ENCODE measurements around the gene TMEM119.
A peak's percentile ranks its signal among the peaks of the same experiment; 100 is the strongest.
"Not testable (repeated sequence)": the region's sequence is repeated elsewhere in the genome, so short reads cannot be mapped to it uniquely, and the experiment has no call there.

Gene TMEM119

DNA sequence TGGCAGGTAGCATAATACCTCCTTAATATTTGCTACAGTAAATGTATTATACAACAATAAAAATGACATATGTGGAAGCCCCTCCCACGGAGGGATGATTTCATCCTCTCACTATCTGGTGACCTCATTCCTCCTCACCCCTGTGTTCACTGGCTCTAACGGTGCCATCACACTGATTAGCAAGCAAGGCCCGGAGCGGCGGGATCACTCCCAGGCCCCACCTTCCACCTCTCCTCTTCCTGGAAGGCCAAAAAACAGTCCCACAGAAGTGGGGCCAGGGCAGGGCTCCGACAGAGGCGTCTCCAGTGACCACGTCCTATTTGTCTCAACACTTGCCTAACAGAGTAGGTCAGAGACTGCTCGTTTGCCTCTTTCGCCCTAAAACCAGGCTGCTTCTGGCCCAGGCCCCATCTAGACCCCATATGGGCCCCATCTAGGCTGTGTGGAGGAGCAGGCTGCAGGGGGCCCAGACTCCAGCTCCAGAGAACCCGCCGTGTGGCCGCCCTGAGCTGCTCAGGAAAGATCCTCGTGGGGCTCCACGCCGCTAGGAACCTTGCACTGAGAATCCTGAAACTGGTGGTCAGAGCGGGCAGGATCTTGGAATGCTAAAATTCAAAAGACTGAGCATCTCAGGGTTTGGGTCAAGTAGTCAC is 32.1 kb upstream of the TMEM119 start:
- intact Hi-C loops (cut with micrococcal nuclease), result loop anchor here (2.0 to 5.0 kb wide), 2 partner anchors 13 to 68 kb away; partner anchors contain the start of genes ISCU and SART3
- no peaks in the 10 kb centered on the region for H3K9me3 Mint-ChIP-seq
- no peaks in the 10 kb centered on the region for H3K27me3 Mint-ChIP-seq
- peak overlapping the region; percentile 95 for H3K27ac Mint-ChIP-seq
- H3K4me1 Mint-ChIP-seq (ENCODE audit: low read depth), result peaks cover 71% of the 10 kb centered on the region
- peak overlapping the region; percentile 89 for H3K4me3 Mint-ChIP-seq
- peaks cover 84% of the 10 kb centered on the region for H3K36me3 Mint-ChIP-seq (ENCODE audit: low read depth)

DNA sequence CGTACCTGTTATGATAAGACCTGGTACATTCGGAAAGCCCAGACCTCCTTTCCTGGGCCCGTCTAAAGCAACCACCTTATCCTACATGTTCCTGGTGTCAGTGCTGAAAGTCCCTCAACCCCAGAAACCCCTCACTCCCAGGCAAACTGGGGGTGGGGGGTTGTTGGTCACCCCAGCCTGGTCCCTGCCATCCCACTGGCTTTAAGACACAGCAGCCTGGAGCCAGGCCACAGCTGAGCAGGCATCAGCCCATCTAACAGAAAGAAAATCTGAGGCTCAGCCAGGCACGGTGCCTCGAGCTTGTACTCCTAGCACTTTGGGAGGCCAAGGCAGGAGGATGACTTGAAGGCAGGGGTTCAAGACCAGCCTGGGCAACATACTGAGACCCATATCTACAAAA is 31.3 kb upstream of the TMEM119 start:
- no peaks in the 10 kb centered on the region for H3K9me3 Mint-ChIP-seq
- intact Hi-C loops (cut with micrococcal nuclease), result loop anchor here (2.0 kb wide), 1 partner anchor 14 kb away; no protein-coding TSS in a partner anchor
- H3K36me3 Mint-ChIP-seq (ENCODE audit: low read depth), result peaks cover 92% of the 10 kb centered on the region

DNA sequence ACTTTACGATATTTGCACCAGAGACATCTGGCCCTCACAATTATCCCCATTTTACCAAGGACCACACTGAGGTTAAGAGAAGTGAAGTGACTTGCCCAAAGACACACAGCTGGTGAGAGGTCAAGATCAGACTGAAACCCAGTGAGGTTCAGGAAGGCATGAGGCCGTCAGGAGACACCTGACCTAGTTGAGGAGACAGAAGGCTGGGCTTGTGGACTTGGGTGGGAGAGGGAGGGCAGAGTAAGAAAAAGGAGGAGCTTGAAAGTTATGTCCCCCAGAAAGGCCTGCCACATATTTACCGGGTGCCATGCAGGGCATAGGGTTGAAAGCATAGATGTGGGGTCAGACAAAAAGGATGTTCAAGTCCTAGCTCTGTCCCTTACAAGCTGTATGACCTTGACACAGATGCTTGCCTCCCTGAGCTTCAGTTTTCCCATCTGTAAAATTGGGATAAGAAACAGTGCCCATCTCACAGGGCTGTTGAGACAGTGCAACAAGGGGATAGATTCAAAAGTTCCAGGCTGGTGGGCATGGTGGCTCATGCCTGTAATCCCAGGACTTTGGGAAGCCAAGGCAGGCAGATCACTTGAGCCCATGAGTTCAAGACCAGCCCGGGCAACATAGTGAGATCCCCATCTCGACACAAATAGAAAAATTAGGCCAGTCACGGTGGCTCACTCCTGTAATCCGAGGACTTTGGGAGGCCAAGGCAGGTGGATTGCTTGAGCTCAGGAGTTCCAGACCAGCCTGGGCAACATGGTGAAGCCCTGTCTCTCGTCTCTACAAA is 29.4 kb upstream of the TMEM119 start:
- H3K9me3 Mint-ChIP-seq, result no peaks in the 10 kb centered on the region
- intact Hi-C loops (cut with micrococcal nuclease), result no loop called here
- H3K36me3 Mint-ChIP-seq (ENCODE audit: low read depth), result peaks cover 98% of the 10 kb centered on the region
- H3K4me3 Mint-ChIP-seq, result peak overlapping the region; percentile 9
- peaks cover 79% of the 10 kb centered on the region for H3K4me1 Mint-ChIP-seq (ENCODE audit: low read depth)
- no peaks in the 10 kb centered on the region for H3K27me3 Mint-ChIP-seq
- peak overlapping the region; percentile 95 for H3K27ac Mint-ChIP-seq

More for the DNA sequence above, 31.3 kb upstream of the TMEM119 start:
- Mint-ChIP-seq H3K4me3 (peak overlapping the region; percentile 89), H3K27ac (peak overlapping the region; percentile 95), H3K27me3 (no peaks in the 10 kb centered on the region), H3K4me1 (ENCODE audit: low read depth) (peaks cover 66% of the 10 kb centered on the region)

DNA sequence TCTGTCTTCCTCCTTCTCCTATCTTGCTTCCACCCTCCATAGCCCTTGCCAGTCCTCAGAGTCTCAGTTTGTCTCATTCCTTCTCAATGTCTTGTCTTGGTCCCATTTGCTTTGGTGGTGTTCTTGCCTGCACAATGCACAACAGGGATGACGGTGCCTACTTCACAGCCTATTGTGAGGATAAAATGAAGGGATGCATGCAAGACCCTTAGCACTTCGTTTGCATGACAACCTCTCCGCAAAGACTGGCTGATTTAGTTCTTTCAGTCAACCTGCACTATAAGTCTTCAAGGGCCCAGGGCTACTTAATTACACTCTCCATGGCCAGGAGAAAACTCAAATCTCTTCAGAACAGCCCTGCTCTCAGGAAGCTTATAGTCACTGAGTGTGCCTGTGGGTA is 27.3 kb upstream of the TMEM119 start:
- intact Hi-C loops (cut with micrococcal nuclease), result no loop called here
- Mint-ChIP-seq H3K27ac (peak overlapping the region; percentile 89), H3K9me3 (no peaks in the 10 kb centered on the region), H3K4me1 (ENCODE audit: low read depth) (peaks cover 73% of the 10 kb centered on the region), H3K27me3 (no peaks in the 10 kb centered on the region), H3K36me3 (ENCODE audit: low read depth) (peaks cover 100% of the 10 kb centered on the region), H3K4me3 (no peak overlapping the region)

DNA sequence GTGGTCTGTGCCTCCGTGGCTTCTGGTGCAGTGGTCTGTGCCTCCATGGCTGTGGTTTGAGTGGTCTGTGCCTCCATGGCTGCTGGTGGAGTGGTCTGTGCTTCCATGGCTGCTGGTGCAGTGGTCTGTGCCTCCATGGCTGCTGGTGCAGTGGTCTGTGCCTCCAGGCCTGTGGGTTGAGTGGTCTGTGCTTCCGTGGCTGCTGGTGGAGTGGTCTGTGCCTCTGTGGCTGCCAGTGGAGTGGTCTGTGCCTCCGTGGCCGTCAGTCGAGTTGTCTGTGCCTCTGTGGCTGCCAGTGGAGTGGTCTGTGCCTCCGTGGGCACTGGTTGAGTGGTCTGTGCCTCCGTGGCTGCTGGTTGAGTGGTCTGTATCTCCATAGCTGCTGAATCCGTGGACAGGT is 25.7 kb upstream of the TMEM119 start:
- Mint-ChIP-seq H3K27me3 (no peaks in the 10 kb centered on the region), H3K27ac (peak overlapping the region; percentile 89), H3K9me3 (no peaks in the 10 kb centered on the region), H3K4me3 (no peak overlapping the region), H3K4me1 (ENCODE audit: low read depth) (peaks cover 75% of the 10 kb centered on the region), H3K36me3 (ENCODE audit: low read depth) (peaks cover 94% of the 10 kb centered on the region)
- intact Hi-C loops (cut with micrococcal nuclease), result no loop called here

DNA sequence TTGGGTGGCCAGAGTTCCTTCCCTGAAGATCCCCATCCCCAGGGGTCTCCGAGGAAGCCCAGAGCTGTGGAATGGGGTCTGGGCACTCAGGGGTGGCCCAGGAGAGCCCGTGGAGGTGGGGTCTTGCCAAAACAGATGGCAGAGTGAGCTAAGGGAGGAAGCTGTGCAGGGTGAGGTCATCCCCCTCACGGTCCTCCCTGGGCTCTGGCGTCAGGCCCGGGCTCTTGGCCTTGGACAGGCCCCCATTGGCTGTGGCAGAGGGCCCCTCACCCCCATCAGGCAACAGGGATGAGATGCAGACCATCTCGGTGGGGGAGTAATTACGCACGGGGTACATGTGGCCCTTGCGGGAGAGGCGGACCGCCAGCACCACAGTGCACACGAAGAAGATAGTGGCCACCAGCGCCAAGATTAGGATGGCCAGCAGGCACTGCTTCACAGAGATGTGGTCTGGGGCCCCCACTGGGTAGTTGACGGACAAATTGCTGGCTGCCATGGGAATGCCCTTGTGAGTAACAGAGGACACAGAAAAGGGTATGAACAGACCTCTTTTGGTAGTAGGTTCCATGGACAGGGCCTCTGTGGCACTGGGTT is 25.1 kb upstream of the TMEM119 start:
- peak overlapping the region; percentile 89 for H3K27ac Mint-ChIP-seq
- H3K4me3 Mint-ChIP-seq, result no peak overlapping the region
- peaks cover 88% of the 10 kb centered on the region for H3K36me3 Mint-ChIP-seq (ENCODE audit: low read depth)
- H3K9me3 Mint-ChIP-seq, result no peaks in the 10 kb centered on the region
- H3K4me1 Mint-ChIP-seq (ENCODE audit: low read depth), result peaks cover 75% of the 10 kb centered on the region
- H3K27me3 Mint-ChIP-seq, result no peaks in the 10 kb centered on the region
- intact Hi-C loops (cut with micrococcal nuclease), result no loop called here

DNA sequence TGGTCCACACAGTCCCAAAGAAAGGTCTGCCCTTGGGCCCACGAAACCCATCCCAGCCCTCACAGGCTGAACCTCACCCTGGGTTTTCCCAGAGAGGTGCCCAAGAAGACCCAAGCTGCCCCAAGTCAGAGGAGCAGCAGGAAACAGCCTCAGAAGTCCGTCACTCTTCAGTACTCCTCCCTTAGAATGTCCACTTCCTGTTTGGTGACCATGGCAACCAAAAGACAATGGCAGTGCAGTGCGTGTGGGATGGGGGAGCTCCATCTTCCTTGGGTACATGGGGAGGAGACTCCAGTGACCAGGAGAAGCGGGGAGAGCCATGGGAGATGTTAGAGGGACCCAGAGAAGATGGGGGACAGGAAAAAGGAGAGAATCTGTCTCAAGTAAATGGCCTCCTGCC is 24.5 kb upstream of the TMEM119 start:
- Mint-ChIP-seq H3K9me3 (no peaks in the 10 kb centered on the region), H3K27me3 (no peaks in the 10 kb centered on the region), H3K27ac (peak overlapping the region; percentile 89), H3K4me1 (ENCODE audit: low read depth) (peaks cover 77% of the 10 kb centered on the region), H3K36me3 (ENCODE audit: low read depth) (peaks cover 87% of the 10 kb centered on the region), H3K4me3 (no peak overlapping the region)
- intact Hi-C loops (cut with micrococcal nuclease), result no loop called here

DNA sequence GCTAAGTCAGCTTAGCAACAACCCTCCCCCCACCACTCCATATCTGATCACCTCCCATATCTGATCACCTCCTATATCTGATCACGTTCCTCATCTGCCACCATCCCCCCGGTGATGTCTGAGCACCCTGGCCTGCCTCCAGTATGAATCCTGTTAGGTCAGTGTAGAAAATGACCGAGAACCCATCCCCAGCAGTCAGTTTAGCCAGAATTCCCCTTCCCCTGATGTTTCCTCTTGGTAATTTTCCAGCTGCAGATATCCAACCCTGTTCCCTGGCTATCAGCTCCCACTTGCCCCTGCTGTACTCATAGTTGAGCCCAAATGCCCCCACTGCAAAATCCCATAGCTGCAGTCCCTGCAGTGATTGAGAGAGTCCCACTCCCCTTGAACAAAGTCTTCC is 23.3 kb upstream of the TMEM119 start:
- Mint-ChIP-seq H3K27ac (peak overlapping the region; percentile 89), H3K36me3 (ENCODE audit: low read depth) (peaks cover 87% of the 10 kb centered on the region), H3K27me3 (no peaks in the 10 kb centered on the region), H3K4me3 (no peak overlapping the region), H3K9me3 (peaks cover 6% of the 10 kb centered on the region), H3K4me1 (ENCODE audit: low read depth) (peaks cover 83% of the 10 kb centered on the region)
- intact Hi-C loops (cut with micrococcal nuclease), result no loop called here

DNA sequence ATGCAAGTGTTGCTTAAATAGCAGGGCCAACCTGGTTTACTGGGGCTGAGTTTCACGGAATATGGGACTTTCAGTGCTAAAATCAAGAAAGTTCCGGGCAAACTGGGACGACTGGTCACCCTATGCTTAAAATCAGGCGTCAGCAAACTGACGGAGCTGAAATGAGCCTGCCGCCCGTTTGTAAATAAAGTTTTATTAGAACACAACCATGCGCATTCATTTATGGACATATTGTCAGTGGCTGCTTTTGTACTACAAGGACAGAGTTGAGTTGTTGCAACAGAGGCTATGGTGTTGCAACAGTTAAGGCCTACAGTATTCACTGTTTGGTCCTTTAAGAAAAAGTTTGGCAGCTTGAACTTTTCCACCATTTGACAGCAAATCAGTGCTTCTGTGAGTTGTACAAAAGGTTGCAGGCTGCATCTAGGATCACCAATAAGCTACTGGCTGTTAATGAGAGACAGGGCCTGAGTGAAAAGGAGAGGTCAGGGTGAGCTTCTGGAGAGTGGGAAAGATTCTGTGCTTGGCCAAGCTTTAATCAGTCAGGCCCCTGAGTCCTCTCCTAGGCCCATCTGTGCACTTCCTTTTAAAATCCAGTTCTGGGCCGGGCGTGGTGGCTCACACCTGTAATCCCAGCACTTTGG is 22.5 kb upstream of the TMEM119 start:
- H3K4me3 Mint-ChIP-seq, result no peak overlapping the region
- H3K9me3 Mint-ChIP-seq, result peaks cover 10% of the 10 kb centered on the region
- peaks cover 82% of the 10 kb centered on the region for H3K36me3 Mint-ChIP-seq (ENCODE audit: low read depth)
- H3K4me1 Mint-ChIP-seq (ENCODE audit: low read depth), result peaks cover 79% of the 10 kb centered on the region
- intact Hi-C loops (cut with micrococcal nuclease), result no loop called here
- H3K27me3 Mint-ChIP-seq, result no peaks in the 10 kb centered on the region
- peak overlapping the region; percentile 3 for H3K27ac Mint-ChIP-seq

DNA sequence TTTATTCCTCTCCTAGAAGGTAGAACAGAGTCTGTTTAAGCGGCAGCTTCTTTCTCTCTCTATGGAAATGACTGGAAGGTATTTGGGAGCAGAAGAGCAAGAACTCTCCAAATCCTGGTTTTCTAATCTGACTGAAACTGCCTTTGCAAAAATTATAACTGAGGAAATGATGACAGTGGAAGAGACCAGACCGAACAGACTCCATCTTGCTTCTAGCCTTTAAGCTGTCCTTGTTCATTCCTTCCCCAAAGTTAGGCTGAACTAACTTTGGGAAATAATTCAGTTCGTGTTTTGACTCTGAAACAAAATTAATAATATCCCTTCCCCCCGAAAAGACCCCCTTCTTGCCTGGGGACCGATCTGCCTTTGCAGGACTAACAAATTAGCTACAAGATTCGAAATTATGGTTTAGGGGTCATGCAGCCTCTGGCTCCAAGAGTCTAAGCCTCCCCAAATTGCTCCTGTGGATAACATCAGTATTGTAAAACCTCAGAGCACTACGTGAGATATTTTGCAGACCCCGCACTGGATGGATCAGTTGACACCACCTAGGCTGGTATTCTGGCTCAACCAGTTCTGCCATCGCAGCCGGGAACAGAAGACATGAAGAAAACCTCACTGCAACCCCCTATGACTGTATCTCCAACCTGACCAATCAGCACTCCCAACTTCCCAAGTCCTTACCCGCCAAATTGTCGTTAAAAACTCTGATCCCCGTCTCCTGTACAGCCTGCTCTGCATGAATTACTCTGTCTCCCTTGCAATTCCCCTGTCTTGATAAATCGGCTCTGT is 21.7 kb upstream of the TMEM119 start:
- Mint-ChIP-seq H3K27ac (peak overlapping the region; percentile 3), H3K4me1 (ENCODE audit: low read depth) (peaks cover 80% of the 10 kb centered on the region), H3K36me3 (ENCODE audit: low read depth) (peaks cover 74% of the 10 kb centered on the region), H3K9me3 (peaks cover 10% of the 10 kb centered on the region), H3K27me3 (no peaks in the 10 kb centered on the region), H3K4me3 (no peak overlapping the region)
- intact Hi-C loops (cut with micrococcal nuclease), result loop anchor here (2.0 to 10.0 kb wide), 2 partner anchors 15 to 475 kb away; partner anchors contain the start of genes ALKBH2 and UNG

DNA sequence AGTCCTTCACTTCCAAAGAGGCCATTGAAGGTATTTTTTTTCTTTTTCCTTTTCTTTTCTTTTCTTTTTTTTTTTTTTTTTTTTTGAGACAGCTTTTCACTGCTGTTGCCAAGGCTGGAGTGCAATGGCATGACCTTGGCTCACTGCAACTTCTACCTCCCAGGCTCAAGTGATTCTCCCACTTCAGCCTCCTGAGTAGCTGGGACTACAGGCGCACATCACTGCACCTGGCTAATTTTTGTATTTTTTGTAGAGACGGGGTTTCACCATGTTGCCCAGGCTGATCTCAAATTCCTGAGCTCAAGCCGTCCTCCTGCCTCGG is 21.0 kb upstream of the TMEM119 start:
- peaks cover 83% of the 10 kb centered on the region for H3K4me1 Mint-ChIP-seq (ENCODE audit: low read depth)
- peaks cover 67% of the 10 kb centered on the region for H3K36me3 Mint-ChIP-seq (ENCODE audit: low read depth)
- H3K27me3 Mint-ChIP-seq, H3K4me3 Mint-ChIP-seq: not testable (repeated sequence)
- intact Hi-C loops (cut with micrococcal nuclease), result loop anchor here (1.0 to 10.0 kb wide), 3 partner anchors 16 to 476 kb away; partner anchors contain the start of genes ALKBH2 and UNG
- peaks cover 10% of the 10 kb centered on the region for H3K9me3 Mint-ChIP-seq
- peak overlapping the region; percentile 53 for H3K27ac Mint-ChIP-seq

DNA sequence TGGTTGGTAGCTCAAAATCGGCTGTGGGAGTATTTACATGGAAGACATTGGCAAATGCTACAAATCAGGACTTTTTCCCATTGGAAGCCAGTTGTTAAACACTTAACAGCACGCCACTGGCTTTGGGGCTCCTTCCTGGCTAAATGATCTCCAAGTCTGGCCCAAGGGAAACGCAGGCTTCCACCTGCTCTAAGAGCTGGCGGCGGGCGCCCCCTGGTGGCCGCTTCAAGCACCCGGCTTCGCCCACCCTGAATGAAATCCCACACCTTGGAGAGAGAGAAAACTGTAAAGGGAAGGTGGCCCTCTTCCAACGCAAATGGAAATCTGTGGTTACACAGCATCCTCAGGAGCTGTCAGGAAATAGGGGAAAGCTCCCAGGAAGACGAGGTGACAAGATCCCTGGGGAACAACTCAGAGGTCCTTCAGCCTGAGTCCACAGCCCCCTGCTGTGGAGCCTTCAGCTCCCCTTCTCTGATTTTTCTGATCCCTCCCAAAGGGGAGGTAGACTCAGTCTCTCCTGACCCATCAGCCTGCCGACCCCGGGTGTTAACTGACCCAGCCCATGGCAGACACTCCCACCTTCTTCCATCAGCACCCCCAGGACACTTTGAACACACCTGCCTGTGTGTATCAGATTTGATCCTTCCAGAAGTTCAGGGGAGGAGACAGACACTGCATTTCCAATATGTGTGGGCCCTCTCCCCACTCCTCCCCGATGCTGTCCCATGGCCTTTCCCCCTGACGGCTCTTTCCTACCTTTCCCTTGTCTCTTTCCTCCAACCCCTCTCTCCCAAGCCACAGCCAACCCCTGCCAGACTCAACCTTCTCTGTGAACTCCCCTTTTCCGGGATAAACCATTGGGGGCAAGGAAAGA is 20.4 kb upstream of the TMEM119 start:
- peaks cover 83% of the 10 kb centered on the region for H3K4me1 Mint-ChIP-seq (ENCODE audit: low read depth)
- peaks cover 61% of the 10 kb centered on the region for H3K36me3 Mint-ChIP-seq (ENCODE audit: low read depth)
- peak overlapping the region; percentile 53 for H3K27ac Mint-ChIP-seq
- H3K4me3 Mint-ChIP-seq, result no peak overlapping the region
- intact Hi-C loops (cut with micrococcal nuclease), result loop anchor here (1.0 to 10.0 kb wide), 3 partner anchors 16 to 476 kb away; partner anchors contain the start of genes ALKBH2 and UNG
- peaks cover 10% of the 10 kb centered on the region for H3K9me3 Mint-ChIP-seq
- no peaks in the 10 kb centered on the region for H3K27me3 Mint-ChIP-seq

All from dendritic cell treated with granulocyte-macrophage colony-stimulating factor and Interleukin-4, amounts not matched to agents 40 ng/mL and 50 ng/mL, for 4 days (primary cell).